ENCODE data around the gene PLXNA4.

The PLXNA4 gene

GRCh38 chr7:132377703-132378584 lies 198.3 kb downstream of the PLXNA4 start:
- DNase-seq: no peak

DNA sequence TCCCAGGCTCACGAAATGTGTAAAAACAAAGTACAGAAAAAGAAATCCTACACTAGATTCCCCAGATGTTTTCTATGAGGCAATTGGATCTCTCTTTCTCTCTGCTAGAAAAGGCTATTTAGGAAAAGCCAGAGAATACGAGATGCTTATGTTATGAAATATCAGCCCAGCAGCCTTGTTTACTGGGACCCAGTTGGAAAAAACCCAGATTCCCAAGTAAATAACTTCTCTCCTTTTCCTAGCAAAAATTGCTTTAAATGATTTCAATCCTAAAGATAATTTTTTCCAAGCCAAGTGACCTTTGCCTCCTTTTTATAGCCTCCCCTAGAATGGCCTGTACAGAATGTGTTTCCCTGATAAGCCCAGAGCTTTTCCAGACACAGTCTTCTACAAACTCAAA lies 199.3 kb downstream of the PLXNA4 start:
- no peak for DNase-seq

DNA sequence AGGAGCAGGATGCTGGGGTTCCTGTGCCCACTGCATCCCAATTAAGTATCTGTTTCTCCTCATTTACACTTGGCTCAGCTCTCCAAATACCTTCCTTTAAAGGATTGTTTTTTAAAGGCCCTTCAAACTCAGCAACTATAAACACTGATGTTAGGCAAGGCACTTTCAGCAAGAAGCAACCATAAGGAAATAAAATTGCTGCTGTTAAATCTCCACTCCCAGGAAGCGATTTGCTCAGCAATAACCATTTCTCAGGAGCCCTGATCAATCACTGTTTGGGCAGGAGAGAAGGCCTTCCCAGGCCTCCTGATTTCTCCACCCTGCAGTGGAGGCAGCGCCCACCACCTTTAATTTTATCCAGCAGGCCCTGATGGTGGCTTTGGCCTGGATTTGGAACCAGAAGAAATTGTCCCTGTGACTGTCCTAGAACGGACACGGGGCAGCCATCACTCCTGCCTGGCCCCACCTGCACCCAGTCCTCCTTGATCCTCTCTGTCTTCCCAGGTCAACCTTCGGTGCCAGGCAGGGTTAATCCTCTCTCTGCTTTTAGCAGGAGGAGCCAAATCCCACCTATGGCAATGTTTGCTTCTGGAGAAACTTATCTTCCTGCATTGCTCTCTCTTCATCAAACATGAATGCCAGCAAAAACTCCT lies 199.8 kb downstream of the PLXNA4 start:
- no peak for DNase-seq

- no peak for DNase-seq
Observed at GRCh38 chr7:132373879-132374278, 202.4 kb downstream of the PLXNA4 start.

DNA sequence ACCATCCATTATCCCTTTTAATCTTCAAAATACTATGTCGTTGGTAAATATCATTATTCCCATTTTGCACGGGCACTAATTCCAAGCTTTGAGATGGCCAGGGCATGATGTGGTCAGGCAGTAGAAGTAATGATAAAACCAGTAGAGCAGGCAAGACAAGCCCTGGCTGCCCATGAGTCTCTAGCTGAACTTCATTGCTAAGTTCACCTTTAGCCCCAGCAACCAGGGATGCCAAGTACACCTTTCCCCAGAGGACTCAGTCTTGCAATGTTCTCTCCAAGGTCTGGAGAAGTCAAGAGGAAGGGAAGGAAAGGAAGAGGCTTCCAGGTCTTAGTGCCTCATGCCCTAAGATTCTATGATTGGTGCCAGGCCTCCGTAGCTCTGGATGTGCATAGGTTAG lies 203.2 kb downstream of the PLXNA4 start:
- DNase-seq: no peak

DNA sequence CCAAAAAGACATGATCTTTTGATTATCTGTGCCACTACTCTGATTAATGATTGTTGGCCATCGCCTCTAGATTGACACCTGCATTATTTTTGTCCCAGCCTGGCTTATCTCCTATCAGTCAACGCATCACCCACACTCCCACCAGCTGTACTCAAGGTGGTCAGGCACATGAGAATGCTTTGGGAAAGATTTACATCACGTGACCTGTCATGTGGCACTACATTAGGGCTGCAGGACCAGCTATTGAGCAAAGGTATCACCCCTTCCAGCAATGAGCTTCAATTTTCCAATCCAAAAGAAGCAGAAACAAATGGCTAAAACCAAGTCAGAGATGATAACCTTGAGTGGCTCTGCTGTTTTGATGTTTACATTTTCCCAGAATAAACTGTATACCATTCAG lies 204.3 kb downstream of the PLXNA4 start:
- no peak for DNase-seq

- no peak for DNase-seq
Observed at GRCh38 chr7:132368246-132368900, 207.9 kb downstream of the PLXNA4 start.

DNA sequence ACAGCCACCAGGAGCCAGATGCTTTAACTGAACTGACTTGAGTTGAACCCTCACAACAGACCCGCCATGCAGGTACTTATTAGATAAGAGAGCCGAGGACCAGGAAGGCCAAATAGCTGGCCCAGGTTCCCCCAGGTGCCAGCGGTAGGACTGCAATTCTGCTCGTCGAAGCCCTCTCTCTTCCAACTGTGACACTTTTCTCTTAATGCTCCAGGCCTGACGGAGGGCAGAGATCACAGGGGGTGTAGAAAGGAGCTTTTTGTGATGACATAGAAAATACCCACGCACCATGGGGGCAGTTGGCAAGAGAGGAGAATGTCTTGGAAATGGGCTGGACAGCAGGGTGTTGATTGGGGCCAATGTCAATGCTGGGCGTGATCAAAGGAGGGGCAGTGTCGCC lies 208.5 kb downstream of the PLXNA4 start:
- no peak for DNase-seq

- DNase-seq: no peak
Observed at GRCh38 chr7:132367004-132367403, 209.3 kb downstream of the PLXNA4 start.

GRCh38 chr7:132364226-132364625 lies 212.0 kb downstream of the PLXNA4 start:
- DNase-seq: no peak

DNA sequence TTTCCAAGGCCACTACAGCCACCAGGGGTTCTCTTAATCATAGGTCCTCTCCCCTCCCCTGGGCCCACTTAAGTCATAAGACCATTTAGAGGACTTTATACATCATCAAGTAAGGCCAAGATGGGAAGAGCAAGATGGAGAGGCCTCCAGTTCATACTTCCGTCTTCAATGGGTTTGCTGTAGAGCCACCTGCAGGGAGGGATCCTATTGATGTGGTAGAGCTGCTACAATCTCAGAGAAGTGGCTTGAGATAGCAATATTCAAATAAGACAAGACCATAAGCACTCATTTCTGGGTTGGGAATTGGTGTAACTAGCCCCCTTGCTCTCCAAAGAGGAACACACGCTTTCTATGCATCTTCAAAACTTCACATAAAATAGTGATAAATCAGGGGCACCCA lies 214.2 kb downstream of the PLXNA4 start:
- no peak for DNase-seq

DNA sequence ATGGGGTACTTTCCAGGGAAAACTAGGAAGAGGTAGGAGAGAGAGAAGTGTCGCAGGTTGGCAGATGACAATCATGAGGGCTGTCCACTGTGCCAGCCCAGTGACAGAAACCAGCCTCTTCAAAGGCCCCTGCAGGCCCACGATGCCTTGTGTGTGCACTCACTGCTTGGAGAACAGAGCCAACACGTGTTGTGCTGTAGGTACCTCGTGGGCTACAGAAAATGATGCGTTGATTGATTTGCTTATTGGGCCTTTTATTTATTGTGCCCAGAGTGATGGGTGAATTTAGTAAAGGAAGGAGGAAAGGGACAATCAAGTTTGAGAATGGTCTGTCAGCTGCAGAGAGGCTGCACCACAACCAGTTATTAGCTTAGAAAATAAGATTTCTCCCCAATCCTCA lies 215.1 kb downstream of the PLXNA4 start:
- no peak for DNase-seq

GRCh38 chr7:132359743-132360142 lies 216.5 kb downstream of the PLXNA4 start:
- no peak for DNase-seq

DNA sequence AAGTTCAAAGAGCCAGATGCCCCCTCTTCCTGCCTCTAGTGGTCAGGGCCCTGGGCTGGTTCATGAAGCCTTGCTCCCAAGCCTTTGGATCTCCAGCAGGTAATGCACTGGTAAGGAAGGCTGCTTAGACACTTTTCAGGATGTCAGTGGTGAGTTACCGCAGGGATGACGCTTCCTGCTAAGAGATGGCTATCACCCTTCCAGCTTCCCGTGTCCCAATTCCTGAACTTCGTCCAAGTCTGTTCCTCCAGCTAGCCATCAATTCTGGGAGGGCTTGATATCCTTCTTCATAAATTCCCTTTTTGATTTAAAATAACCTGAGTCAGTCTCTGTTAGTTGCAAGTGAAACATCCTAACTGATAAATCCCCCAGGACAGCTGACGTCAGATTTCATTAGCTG lies 221.2 kb downstream of the PLXNA4 start:
- DNase-seq: no peak

DNA sequence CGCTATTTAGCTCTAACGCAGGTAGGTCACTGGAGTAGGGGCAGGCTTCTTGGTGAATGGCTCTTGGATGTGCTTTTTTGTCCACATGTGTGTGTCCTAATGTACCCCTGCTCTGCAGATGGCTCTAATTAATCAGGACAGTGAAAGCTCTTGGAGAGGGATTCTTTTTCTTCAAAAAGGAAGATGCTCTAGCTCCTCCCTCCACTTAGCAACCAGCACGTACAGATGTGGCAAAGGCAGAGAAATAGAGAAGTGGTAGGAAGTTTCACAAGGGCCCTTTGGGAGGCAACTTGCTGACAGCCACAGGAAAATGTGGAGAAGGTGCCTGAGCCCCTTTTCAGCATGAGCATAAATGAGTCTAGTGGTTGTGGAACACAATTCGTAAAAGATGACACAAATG lies 221.7 kb downstream of the PLXNA4 start:
- DNase-seq: no peak

DNA sequence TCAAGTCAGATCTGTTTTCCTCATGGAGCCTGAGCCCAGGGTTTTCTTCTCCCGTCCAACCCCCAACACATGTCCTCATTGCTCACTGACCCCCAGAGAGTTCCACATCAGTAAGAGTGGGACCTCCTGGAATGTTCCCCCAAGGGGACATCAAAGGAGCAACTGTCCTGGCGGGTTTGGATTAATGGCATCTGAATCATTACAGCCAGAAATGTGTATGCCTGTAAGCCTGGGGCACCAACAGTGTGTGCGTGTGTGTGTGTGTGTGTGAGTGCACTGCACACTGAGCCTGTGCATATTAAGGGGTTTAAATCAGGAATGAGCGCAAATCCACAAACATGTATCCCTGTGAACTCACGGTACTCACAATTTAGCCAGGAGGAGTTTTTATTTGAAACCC lies 222.3 kb downstream of the PLXNA4 start:
- DNase-seq: no peak

DNA sequence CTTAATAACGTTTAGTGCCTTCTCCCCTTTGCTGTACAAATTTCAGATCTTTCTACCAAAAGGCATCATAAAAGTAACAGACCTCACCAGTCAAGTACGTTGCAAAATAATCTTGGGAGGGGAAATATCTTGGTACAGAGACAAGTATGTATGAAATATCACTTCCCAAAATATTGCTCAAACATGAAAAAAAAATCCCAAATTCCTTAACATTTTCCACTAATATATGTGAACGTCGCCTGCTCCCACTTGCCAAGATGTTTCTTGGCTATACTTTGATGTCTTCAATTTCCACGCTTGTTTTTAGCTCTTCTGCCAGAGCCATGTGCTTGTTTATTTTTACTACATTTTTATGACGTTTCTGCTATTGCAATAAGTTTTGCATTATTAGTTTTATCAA lies 223.5 kb downstream of the PLXNA4 start:
- DNase-seq: no peak

DNA sequence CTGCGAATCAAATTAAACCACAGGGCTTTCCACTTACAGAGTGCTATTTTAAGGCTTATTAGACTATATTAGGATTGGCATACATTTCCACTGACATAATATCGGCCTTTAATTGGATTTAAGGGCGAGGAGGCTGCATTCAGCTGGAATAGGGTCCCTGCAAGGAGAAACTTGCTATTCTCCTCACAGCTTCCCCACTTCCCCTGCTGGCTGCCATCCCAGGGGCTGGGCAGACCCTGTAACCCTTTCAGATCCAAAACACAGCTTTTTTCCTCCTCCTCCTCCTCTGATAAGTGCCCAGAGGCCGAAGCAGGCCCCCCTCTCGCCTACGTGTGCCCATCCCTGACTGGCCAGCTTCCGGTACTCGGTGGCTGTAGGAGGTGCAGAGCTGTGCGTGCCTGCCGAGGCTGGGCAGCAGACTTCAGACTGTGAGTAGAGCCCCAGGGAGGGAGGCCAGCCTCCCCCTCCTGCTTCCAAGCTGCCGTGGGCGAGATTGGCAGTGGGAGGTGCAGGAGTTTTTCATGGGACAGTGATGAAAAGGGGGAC lies 224.2 kb downstream of the PLXNA4 start:
- DNase-seq: no peak

GRCh38 chr7:132350741-132351140 lies 225.5 kb downstream of the PLXNA4 start:
- DNase-seq: no peak

DNA sequence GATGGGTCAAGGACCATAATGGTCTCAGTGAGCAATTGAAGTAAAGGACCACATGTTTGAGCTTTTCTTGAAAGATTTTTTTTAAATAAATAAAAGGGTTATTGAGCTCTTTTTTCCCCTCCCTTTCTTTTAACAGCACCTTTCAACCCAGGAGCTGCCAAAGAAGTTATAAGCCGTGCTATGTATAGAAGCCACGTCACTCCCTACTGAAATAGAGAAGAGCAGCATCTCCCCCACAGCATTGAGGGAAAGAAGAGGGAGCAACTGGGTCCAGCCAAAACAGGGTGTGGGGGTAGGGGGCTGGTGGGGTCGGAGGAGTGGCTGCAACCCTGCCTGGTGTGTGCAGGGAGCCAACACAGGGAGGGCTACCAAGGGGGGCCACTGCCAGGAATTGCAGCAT lies 227.2 kb downstream of the PLXNA4 start:
- no peak for DNase-seq

DNA sequence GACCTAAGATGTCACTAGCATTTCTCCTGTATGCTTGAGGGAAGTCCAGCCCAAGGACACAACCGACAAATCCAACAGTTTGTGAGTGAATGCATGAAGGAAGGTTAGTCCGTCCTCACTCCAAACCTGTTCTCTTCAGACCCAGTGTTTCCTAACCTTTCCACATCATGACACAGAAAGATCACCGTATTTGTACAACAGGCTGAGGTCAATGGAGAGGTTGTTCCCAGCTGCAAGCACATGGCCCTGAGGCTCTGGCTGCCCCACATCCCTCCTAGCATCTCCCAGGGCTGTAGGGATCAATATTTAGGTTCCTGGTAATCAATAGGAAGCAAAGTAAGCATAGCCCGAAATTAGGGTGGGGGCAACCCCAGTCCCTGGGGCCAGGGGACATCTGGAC lies 227.9 kb downstream of the PLXNA4 start:
- DNase-seq: no peak

GRCh38 chr7:132347858-132348257 lies 228.4 kb downstream of the PLXNA4 start:
- DNase-seq: no peak

DNA sequence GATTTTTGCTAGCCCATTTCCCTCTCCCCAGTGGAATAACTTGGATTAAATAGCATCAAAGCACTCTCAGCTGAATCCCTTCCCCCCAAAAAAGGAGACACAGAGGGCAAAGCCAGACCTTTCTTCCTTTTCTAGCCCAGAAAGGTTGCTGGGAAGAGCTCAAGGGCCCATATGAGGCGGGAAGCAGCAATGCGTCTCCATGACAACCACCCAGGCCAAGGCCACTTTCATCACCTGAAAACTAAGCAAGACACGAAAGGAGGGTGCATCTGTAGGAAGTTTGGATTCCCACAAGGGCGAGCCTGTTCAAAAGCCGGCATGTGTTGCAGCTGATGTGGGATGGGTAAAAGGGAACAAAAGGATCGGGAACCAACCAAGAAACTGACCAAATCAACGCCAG lies 229.1 kb downstream of the PLXNA4 start:
- no peak for DNase-seq
